Thyroid gland (tissue), 4 donors: Measurements from ENCODE around the gene BZW2.

ENCODE experiments used
- CTCF ChIP-seq, 6 experiments: fragments of 200-600 bp in 3 of 6; fragments of 450-650 bp in 3 of 6; sonication (generic) in 3 of 6; IDR thresholded peaks; one replicate each; pipeline ENCODE4 v1.5.1; 2016 to 2019; ENCODE audit warnings: antibody characterized with exemption in 6 of 6, mild to moderate bottlenecking in 2 of 6, inconsistent platforms in 1 of 6, moderate library complexity in 1 of 6
- POLR2A ChIP-seq, 2 donors: fragments of 450-650 bp; IDR thresholded peaks; one replicate each; pipeline ENCODE4 v1.6.1; 2017; ENCODE audit warnings: antibody characterized with exemption in 2 of 2, mild to moderate bottlenecking in 2 of 2, moderate library complexity in 1 of 2

GRCh38 chr7:16728811-16729210, 82.8 kb downstream of the BZW2 start:
- TF ChIP-seq CTCF (IDR thresholded peaks at IDR 0.05) = no peak
- TF ChIP-seq POLR2A (IDR thresholded peaks at IDR 0.05) = no peak
